DND-41 (cell line): ENCODE data around the gene MAP7.

ENCODE experiments used
- ATAC-seq: fragments of 200-7000 bp; cut with Tn5 transposase; 3 replicates; pipeline ENCODE4 v1.9.1; 2021; ENCODE audit warnings: low read depth; ENCODE audit not compliant: insufficient read depth
- DNase-seq: peaks from one replicate; pipeline ENCODE4 v3.0.0-alpha.2; 2020
- H2AFZ ChIP-seq: 2 replicates; pipeline ENCODE4 v1.6.0; 2012; ENCODE audit warnings: low read depth, low read length
- H3K27ac ChIP-seq: 2 replicates; pipeline ENCODE4 v1.5.1; 2012; ENCODE audit warnings: low read length, inconsistent platforms
- H3K27me3 ChIP-seq: fragments of 200-600 bp; sonication (generic); 2 replicates; pipeline ENCODE4 v1.6.0; 2012; ENCODE audit warnings: low read length, mild to moderate bottlenecking, inconsistent platforms; ENCODE audit not compliant: insufficient read depth, poor library complexity
- H3K36me3 ChIP-seq: 2 replicates; pipeline ENCODE4 v1.5.1; 2012; ENCODE audit warnings: low read length, inconsistent platforms; ENCODE audit not compliant: insufficient read depth
- H3K4me1 ChIP-seq: 2 replicates; pipeline ENCODE4 v1.5.1; 2012; ENCODE audit warnings: mild to moderate bottlenecking, low read length; ENCODE audit not compliant: insufficient read depth
- H3K4me2 ChIP-seq: 2 replicates; pipeline ENCODE4 v1.6.0; 2012; ENCODE audit warnings: mild to moderate bottlenecking, moderate library complexity, low read length, inconsistent platforms; ENCODE audit not compliant: insufficient read depth
- H3K4me3 ChIP-seq, 2 experiments: fragments of 200-600 bp in 1 of 2; shearing (Covaris generic) in 1 of 2; 2 replicates each; pipeline ENCODE4 v1.5.1; 2012 to 2016; ENCODE audit warnings: inconsistent platforms in 2 of 2, low read length in 2 of 2, mild to moderate bottlenecking in 2 of 2, low read depth in 1 of 2, moderate library complexity in 1 of 2
- H3K79me2 ChIP-seq: 2 replicates; pipeline ENCODE4 v1.6.0; 2012; ENCODE audit warnings: low read length, inconsistent platforms; ENCODE audit not compliant: insufficient read depth
- H3K9ac ChIP-seq: 2 replicates; pipeline ENCODE4 v1.6.0; 2012; ENCODE audit warnings: low read depth, mild to moderate bottlenecking, inconsistent platforms, low read length, moderate library complexity
- H3K9me3 ChIP-seq: 2 replicates; pipeline ENCODE4 v1.5.1; 2012; ENCODE audit warnings: low read length, moderate library complexity, mild to moderate bottlenecking, inconsistent platforms; ENCODE audit not compliant: insufficient read depth, severe bottlenecking
- H4K20me1 ChIP-seq: 2 replicates; pipeline ENCODE4 v1.6.0; 2012; ENCODE audit warnings: low read length; ENCODE audit not compliant: insufficient read depth
- EZH2 ChIP-seq: IDR thresholded peaks from 3 replicates; pipeline ENCODE4 v1.6.1; 2012; ENCODE audit warnings: borderline replicate concordance, low read depth, mild to moderate bottlenecking, moderate library complexity, low read length, inconsistent platforms; ENCODE audit not compliant: severe bottlenecking
- TF ChIP-seq, protein P1 (sequence below): IDR thresholded peaks from 2 replicates; pipeline ENCODE4 v1.5.1; 2012; ENCODE audit warnings: borderline replicate concordance, low read length, moderate library complexity, mild to moderate bottlenecking; ENCODE audit not compliant: poor library complexity, severe bottlenecking; ENCODE audit errors: extremely low read depth

Gene MAP7

DNA sequence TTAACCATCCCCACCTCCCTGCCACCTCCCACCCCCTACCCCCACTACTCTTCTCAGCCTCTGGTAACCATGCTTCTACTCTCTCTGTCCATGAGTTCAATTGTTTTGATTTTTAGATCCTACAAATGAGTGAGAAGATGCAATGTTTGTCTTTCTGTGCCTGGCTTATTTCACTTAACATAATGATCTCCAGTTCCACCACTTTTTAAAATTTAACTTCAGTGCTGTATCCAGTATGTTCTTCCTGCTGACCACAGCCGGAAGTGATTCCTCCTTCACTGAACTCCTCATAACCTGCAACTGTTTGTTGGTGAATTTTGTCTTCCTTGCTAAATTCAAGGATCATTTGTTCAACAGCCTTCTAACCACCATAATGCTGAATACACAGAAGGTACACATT lies 3.9 kb downstream of the MAP7 start:
- H3K4me2 ChIP-seq, result no peak overlapping the region
- DNase-seq (no peak), ATAC-seq (no peak)
- H3K79me2 ChIP-seq, result no peaks in the 10 kb centered on the region
- no peak overlapping the region for H3K27ac ChIP-seq
- no peaks in the 10 kb centered on the region for H3K36me3 ChIP-seq
- no peak overlapping the region for H3K4me3 ChIP-seq
- no peaks in the 10 kb centered on the region for H3K4me1 ChIP-seq
- H3K27me3 ChIP-seq, result peaks cover 12% of the 10 kb centered on the region
- H2AFZ ChIP-seq, result no peak overlapping the region
- TF ChIP-seq, protein P1, sequence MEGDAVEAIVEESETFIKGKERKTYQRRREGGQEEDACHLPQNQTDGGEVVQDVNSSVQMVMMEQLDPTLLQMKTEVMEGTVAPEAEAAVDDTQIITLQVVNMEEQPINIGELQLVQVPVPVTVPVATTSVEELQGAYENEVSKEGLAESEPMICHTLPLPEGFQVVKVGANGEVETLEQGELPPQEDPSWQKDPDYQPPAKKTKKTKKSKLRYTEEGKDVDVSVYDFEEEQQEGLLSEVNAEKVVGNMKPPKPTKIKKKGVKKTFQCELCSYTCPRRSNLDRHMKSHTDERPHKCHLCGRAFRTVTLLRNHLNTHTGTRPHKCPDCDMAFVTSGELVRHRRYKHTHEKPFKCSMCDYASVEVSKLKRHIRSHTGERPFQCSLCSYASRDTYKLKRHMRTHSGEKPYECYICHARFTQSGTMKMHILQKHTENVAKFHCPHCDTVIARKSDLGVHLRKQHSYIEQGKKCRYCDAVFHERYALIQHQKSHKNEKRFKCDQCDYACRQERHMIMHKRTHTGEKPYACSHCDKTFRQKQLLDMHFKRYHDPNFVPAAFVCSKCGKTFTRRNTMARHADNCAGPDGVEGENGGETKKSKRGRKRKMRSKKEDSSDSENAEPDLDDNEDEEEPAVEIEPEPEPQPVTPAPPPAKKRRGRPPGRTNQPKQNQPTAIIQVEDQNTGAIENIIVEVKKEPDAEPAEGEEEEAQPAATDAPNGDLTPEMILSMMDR, result no peak
- no peak for TF ChIP-seq EZH2
- no peaks in the 10 kb centered on the region for H4K20me1 ChIP-seq
- no peaks in the 10 kb centered on the region for H3K9me3 ChIP-seq
- no peak overlapping the region for H3K9ac ChIP-seq

DNA sequence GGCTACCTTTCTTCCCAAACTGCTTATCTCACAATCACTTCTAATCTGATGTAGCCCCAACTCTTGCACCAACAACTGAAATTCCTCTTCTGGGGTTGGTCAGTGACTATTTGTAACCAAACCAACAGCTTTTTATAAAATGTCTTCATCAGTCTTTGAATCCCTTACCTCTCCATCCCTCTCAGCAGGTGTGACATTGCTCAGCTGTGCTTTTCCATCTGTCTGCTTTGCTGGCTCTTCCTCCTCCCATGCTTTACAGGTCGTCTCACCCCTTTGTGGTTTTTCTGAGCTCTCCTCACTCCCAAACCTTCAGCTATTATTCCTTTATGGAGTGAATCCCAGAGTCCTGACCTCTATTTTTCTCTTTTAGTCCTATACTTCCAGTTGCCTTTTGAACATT lies 5.9 kb downstream of the MAP7 start:
- no peak overlapping the region for H3K27ac ChIP-seq
- H2AFZ ChIP-seq, result no peak overlapping the region
- H3K4me1 ChIP-seq, result no peaks in the 10 kb centered on the region
- peaks cover 12% of the 10 kb centered on the region for H3K27me3 ChIP-seq
- H3K9ac ChIP-seq, result no peak overlapping the region
- H3K4me2 ChIP-seq, result no peak overlapping the region
- no peak overlapping the region for H3K4me3 ChIP-seq
- H4K20me1 ChIP-seq, result no peaks in the 10 kb centered on the region
- no peaks in the 10 kb centered on the region for H3K79me2 ChIP-seq
- H3K9me3 ChIP-seq, result no peaks in the 10 kb centered on the region
- no peaks in the 10 kb centered on the region for H3K36me3 ChIP-seq
- TF ChIP-seq EZH2, result no peak
- TF ChIP-seq, protein P1, result no peak
- DNase-seq (no peak), ATAC-seq (no peak)

DNA sequence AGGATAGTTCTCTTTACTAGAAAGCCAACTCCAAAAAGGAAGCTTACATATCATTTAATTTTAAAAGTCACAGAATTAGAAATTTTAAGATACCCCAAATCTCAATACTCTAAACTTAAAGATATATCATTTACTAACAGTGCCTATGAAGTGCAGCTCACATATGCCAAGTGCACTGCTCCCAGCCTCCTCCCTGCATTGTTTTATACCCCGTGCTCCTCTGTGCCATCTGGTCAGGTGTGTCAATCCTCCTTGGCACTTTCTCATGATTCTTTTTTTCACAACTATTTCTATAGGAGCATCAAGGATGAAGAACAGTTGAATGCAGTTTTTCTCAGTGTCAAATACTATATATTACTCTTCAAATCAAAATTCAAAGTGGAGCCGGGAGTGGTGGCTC lies 8.8 kb downstream of the MAP7 start:
- no peak overlapping the region for H3K27ac ChIP-seq
- no peaks in the 10 kb centered on the region for H3K9me3 ChIP-seq
- H3K4me3 ChIP-seq, result no peak overlapping the region
- no peaks in the 10 kb centered on the region for H3K4me1 ChIP-seq
- no peaks in the 10 kb centered on the region for H3K79me2 ChIP-seq
- no peaks in the 10 kb centered on the region for H4K20me1 ChIP-seq
- TF ChIP-seq, protein P1, result no peak
- TF ChIP-seq EZH2, result no peak
- H3K9ac ChIP-seq, result no peak overlapping the region
- DNase-seq (no peak), ATAC-seq (no peak)
- H2AFZ ChIP-seq, result no peak overlapping the region
- peaks cover 10% of the 10 kb centered on the region for H3K27me3 ChIP-seq
- no peak overlapping the region for H3K4me2 ChIP-seq
- no peaks in the 10 kb centered on the region for H3K36me3 ChIP-seq

DNA sequence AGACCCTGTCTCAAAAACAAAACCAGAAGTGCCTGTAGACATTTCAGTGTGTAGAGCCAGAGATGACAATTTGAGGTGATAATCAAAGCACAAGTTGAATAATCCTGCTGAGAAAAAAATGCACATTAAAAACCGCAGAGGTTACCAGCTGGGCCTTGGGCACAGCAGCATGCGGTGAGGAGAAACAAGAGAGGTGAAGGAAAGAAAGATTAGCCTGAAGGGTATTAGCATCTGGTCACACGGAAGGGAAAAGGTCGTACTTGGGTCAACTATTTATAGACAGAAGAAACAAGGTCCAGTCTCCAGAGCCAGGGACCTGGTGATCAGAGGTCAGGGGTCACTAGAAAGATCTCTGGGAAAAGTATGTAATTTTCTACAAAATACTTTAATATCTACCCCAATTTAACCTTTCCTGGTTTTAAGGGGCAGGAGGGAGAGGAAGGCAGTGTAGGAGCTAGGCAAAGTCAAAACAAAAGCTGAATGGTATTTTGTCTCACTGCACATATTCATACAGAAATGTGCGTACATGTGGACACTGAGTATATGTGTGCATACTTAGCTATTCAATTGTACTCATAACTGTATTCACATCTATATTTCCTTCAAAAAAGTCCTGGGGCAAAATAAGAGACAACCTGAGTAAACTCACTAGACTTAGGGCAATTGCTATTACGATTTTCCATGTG lies 10.1 kb downstream of the MAP7 start:
- Histone ChIP-seq H4K20me1 (no peaks in the 10 kb centered on the region), H2AFZ (no peak overlapping the region), H3K4me2 (no peak overlapping the region), H3K36me3 (no peaks in the 10 kb centered on the region), H3K4me1 (no peaks in the 10 kb centered on the region), H3K4me3 (no peak overlapping the region), H3K79me2 (no peaks in the 10 kb centered on the region), H3K9ac (no peak overlapping the region), H3K27me3 (peaks cover 10% of the 10 kb centered on the region), H3K9me3 (no peaks in the 10 kb centered on the region), H3K27ac (no peak overlapping the region)
- ATAC-seq (no peak), DNase-seq (no peak)
- TF ChIP-seq, protein P1, result no peak
- TF ChIP-seq EZH2, result no peak
